HG03521 (cell line): Measurements from ENCODE around the gene PIBF1.
A peak's percentile ranks its signal among the peaks of the same experiment; 100 is the strongest.

Experiments
- ATAC-seq: cut with Tn5 transposase; IDR thresholded peaks from one replicate; pipeline ENCODE4 v1.9.1; 2021; ENCODE audit warnings: mild to moderate bottlenecking, moderate library complexity; ENCODE audit not compliant: unreplicated experiment

The PIBF1 gene

DNA sequence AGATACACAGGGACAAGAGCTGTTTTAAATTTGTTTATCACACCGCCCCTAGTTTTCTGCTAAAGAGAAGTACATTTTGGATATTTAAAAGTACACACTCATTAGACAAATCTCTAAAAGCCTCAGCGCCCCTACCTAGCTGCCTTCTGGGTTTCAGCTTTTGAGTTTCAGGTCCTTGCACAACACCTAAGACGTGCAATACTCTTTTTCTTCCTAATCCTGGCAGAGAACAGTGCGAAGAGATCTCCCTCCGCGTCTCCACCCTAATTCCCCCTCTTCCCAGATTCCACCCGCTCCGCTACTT is 276.5 kb downstream of the PIBF1 start:
- peak; percentile 4 for ATAC-seq

DNA sequence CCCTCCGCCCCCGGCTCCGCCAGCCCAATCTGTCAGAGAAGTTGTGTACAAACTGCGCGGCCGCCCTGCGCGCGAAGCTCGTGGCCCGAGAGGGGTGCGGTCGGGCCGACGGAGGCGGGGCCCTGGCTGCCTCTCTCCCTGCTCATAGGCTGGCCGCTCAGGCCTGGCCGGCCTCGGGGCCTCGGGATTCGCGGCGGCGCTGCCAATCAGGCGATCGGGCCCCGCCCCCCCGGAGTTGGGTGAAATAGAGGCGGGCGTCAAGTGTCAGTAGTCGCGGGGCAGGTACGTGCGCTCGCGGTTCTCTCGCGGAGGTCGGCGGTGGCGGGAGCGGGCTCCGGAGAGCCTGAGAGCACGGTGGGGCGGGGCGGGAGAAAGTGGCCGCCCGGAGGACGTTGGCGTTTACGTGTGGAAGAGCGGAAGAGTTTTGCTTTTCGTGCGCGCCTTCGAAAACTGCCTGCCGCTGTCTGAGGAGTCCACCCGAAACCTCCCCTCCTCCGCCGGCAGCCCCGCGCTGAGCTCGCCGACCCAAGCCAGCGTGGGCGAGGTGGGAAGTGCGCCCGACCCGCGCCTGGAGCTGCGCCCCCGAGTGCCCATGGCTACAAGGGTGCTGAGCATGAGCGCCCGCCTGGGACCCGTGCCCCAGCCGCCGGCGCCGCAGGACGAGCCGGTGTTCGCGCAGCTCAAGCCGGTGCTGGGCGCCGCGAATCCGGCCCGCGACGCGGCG is 277.0 kb downstream of the PIBF1 start, which contains the start of gene KLF5:
KLF5 (plus strand) TSS at position 270 of the 724 bp plus-strand sequence; CDS start at position 593, 323 bp downstream.
- peak; percentile 98 for ATAC-seq

DNA sequence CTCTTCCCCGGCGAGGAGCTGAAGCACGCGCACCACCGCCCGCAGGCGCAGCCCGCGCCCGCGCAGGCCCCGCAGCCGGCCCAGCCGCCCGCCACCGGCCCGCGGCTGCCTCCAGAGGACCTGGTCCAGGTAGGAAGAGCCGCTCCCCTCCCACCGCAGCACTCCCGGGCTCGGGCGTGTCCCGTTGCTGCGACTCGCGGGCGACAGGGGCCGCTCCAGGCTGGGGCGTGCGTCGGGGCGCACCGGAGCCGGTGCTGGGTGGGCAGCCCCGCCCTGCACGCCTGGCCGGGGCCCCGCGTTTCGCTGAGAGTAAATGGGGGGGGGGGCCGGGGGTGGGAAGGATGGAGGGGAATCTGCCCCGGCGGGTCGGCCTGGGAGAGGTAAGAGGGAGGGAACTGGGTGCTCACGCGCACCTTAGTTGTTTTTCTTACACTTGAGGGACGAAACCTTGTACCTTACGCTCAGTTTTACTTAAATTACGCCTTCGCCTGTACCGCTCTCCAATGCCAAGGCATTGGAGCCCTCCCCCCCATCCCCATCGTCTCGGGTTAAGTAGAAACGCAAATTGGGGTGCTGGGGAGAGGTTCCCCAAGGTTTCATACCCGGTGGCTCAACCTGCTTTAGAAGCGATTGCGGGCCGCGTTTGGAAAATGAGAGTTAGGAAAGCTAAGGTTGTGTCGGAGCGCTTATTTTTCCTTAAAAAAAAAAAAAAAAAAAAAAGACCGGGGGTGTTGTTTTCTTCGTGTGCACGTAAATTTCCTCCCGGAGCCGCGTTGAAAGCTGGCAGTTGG is 277.7 kb downstream of the PIBF1 start:
- peak; percentile 28 for ATAC-seq

DNA sequence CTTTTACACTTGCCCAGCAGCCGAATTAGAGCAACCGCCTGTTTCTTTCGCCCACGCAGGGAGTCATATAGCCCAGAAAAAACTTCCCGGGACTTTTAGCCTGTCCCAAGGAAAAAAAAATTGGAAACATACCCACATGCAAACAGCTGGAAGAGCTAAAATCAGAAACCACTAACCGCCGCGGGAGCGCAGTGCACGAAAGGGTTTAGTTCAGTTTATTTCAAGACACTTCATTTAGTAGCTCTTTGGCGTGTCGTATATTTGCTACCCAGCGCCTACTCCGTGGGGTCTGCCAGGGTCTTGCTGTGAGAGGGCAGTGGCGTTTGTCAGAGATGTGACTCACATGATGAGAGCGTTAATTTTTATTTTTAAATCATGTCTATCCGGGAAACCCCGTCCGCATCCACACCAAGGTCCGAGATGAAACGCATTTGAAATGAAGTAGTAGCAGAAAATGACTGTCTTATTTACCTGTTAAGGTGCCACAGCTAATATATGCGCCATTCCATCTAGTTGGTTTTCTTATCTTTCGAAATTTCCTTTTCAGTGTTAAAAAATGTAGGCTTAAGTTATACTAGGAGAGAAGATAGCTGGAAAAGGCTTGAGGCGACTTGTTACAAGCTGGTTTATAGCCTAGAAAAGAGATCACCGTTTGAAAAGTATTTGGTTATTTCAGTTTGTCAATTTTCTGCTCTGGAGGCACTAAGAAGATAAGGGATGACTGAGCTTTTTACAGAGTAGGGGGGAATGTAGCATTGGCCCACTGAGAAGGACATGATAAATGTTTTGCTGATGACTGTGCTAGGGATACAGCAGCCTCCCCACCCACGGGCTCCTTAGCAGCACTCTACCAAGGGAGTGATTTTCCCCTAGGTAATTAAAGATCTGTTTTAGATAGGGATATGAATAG is 278.6 kb downstream of the PIBF1 start:
- ATAC-seq, result no peak

DNA sequence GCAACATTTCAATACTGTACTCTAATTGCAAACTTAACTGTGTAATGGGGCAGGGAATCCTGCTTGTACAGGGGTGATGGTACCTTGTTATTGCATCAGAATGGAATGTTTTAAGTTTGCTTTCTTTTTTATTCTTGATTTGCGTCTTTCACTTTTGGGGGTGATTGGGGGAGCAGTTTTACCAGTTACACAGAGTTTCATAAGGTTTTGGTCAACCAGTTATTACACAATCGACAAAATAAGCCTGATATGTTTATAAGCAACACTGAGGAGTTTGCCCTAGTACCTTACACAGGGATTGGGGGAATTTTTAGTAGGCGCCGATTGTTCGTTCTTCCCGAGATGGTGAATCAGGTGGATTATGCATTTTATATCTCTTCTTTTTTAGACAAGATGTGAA is 279.5 kb downstream of the PIBF1 start:
- no peak for ATAC-seq

DNA sequence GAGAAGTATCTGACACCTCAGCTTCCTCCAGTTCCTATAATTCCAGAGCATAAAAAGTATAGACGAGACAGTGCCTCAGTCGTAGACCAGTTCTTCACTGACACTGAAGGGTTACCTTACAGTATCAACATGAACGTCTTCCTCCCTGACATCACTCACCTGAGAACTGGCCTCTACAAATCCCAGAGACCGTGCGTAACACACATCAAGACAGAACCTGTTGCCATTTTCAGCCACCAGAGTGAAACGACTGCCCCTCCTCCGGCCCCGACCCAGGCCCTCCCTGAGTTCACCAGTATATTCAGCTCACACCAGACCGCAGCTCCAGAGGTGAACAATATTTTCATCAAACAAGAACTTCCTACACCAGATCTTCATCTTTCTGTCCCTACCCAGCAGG is 279.9 kb downstream of the PIBF1 start:
- no peak for ATAC-seq

DNA sequence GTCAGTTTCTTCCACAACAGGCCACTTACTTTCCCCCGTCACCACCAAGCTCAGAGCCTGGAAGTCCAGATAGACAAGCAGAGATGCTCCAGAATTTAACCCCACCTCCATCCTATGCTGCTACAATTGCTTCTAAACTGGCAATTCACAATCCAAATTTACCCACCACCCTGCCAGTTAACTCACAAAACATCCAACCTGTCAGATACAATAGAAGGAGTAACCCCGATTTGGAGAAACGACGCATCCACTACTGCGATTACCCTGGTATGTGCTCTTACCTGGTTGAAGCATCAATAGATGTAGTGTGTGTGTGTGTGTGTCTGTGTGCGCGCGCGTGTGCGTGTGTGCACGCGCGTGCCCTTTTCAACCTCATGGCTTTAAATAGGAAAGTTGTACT is 280.5 kb downstream of the PIBF1 start:
- ATAC-seq, result no peak

DNA sequence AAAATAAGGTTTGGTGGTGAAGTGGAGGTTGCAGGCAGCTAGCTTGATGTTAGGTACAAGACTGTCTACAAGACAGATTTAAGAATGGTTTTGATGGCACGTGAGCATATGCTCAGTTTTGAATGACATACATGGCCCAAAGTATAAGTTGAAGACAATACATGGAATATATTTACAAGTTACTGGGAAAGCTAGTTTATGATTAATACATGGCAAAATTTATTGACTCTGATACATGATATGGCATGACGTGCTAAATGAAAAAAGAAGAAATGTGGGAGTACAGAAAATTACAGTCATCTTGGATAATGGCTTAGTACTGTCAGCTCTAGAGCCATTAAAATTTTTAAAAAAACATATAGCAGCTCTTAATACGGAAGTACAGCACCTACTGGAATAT is 281.2 kb downstream of the PIBF1 start:
- no peak for ATAC-seq

DNA sequence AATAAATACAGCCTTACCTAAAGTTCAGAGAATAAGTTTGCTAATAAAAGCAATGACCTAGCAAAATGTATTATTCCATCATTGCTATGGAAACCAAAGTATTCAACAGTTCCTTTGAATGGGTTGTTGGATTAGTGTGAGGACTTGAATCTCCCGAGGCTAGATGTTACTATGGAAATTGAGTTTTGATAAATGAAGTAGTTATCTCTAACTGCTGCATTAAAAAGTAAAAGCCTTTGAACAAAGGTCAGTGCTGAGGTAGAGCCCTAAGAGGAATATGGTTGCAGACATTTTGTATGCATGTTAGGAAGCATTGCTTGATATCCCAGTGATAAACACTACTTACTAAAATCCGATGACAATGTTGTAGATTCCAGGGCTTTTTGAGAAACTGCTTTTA is 283.1 kb downstream of the PIBF1 start:
- ATAC-seq, result no peak

DNA sequence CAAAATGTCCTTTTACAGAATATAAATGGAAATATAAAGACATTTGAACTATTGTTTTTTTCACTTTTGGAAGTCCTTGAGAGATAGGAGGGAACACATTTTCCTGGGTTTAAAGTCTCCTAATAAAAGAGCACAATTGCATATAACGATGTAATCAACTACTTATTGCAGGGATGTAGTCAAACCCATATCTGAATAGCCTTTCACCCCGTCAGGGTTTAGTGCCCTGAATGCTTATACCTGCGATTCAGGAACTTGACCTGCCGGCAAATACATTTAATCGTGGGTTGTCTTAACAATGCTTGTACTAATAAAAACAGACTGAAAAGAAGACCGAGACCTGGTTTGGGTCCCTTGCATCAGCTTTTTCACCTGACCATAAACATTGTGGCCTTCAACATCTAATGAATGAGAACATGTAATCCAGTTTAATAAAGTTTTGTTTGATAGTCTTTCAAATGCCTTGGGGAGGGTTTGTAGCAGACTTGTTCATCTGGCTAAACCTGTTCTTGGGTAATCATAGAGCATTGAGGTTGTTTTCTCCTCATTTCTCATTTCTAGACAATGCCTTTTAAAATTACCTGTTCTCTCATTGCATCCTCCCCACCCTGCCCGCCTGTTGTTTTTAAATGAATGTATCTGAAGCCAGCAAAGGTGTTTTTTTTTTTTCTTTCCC is 283.9 kb downstream of the PIBF1 start:
- no peak for ATAC-seq
